BJ (cell line): ENCODE measurements around the gene RPS6KC1. TPM values are rescaled to one million over a fixed set of nuclear protein-coding genes. Genes with fewer than 3 reads are reported as not detected.

Source experiments
- CTCF ChIA-PET: fragments of 350-600 bp; formaldehyde crosslinking; extraction: SDS; loops from one replicate; lab custom pipeline; 2021; ENCODE audit warnings: antibody characterized with exemption, inconsistent platforms; lab: Yijun Ruan, JAX
- POLR2A ChIA-PET: fragments of 300-600 bp; sonication (Branson Sonifier 250); formaldehyde crosslinking; extraction: SDS; loops from one replicate; lab custom pipeline; 2021; ENCODE audit warnings: antibody characterized with exemption; lab: Charles Lee
- DNase-seq: peaks from one replicate; pipeline ENCODE4 v3.0.0-alpha.2; 2011; ENCODE audit warnings: low read depth
- H3K27me3 ChIP-seq: 2 replicates; pipeline ENCODE4 v1.6.0; 2011; ENCODE audit warnings: low read length; ENCODE audit not compliant: control insufficient read depth, insufficient read depth
- H3K36me3 ChIP-seq: 2 replicates; pipeline ENCODE4 v1.5.1; 2011; ENCODE audit warnings: low read length; ENCODE audit not compliant: control insufficient read depth, insufficient read depth
- H3K4me3 ChIP-seq: 2 replicates; pipeline ENCODE4 v1.5.1; 2011; ENCODE audit warnings: low read depth, mild to moderate bottlenecking, control low read depth, low read length
- CTCF ChIP-seq: IDR thresholded peaks from 2 replicates; pipeline ENCODE4 v1.5.1; 2011; ENCODE audit warnings: low read depth, mild to moderate bottlenecking, control low read depth, inconsistent platforms, low read length, moderate library complexity; ENCODE audit not compliant: insufficient read depth
- polyA plus RNA-seq: library from polyadenylated mRNA; depleted of rRNA; stranded (reverse); fragments of >200 nt; gene quantifications from 2 replicates; pipeline ENCODE4 v1.2.3, GENCODE V29; 2011

Gene RPS6KC1
- polyA plus RNA-seq, 1 experiment, result 6.7 TPM

- Histone ChIP-seq H3K27me3 (no peaks in the 10 kb centered on the region), H3K4me3 (no peak overlapping the region), H3K36me3 (peaks cover 7% of the 10 kb centered on the region)
- ChIA-PET POLR2A (no interaction called here), CTCF (interaction anchor here (1.1 to 1.4 kb wide), 2 partner anchors 12 to 244 kb away, joined by 3 read pairs; no protein-coding TSS in a partner anchor)
- no peak for TF ChIP-seq CTCF
- DNase-seq, result no peak
Measured at GRCh38 chr1:213082420-213083111, 31.5 kb downstream of the RPS6KC1 start.

GRCh38 chr1:213083112-213083445, 32.0 kb downstream of the RPS6KC1 start:
- no peak for TF ChIP-seq CTCF
- Histone ChIP-seq H3K4me3 (no peak overlapping the region), H3K36me3 (peaks cover 12% of the 10 kb centered on the region), H3K27me3 (no peaks in the 10 kb centered on the region)
- ChIA-PET POLR2A (no interaction called here), CTCF (interaction anchor here (1.4 kb wide), 1 partner anchor 12 kb away, joined by 3 read pairs; no protein-coding TSS in a partner anchor)
- DNase-seq, result no peak

- POLR2A ChIA-PET, result no interaction called here
- no peak for TF ChIP-seq CTCF
- H3K27me3 ChIP-seq, result no peaks in the 10 kb centered on the region
- H3K4me3 ChIP-seq, result no peak overlapping the region
- no peak for DNase-seq
- CTCF ChIA-PET, result interaction anchor here (0.9 kb wide), 1 partner anchor 22 kb away, joined by 3 read pairs; no protein-coding TSS in a partner anchor
- H3K36me3 ChIP-seq, result peaks cover 12% of the 10 kb centered on the region
Measured at GRCh38 chr1:213087911-213088310, 36.9 kb downstream of the RPS6KC1 start.

GRCh38 chr1:213089924-213090677, 39.1 kb downstream of the RPS6KC1 start:
- Histone ChIP-seq H3K4me3 (no peak overlapping the region), H3K27me3 (no peaks in the 10 kb centered on the region), H3K36me3 (peaks cover 10% of the 10 kb centered on the region)
- no peak for TF ChIP-seq CTCF
- ChIA-PET CTCF (no interaction called here), POLR2A (no interaction called here)
- no peak for DNase-seq

- ChIA-PET CTCF (interaction anchor here (2.1 kb wide), 1 partner anchor 28 kb away, joined by 5 read pairs; no protein-coding TSS in a partner anchor), POLR2A (no interaction called here)
- TF ChIP-seq CTCF, result no peak
- DNase-seq, result no peak
- Histone ChIP-seq H3K27me3 (no peaks in the 10 kb centered on the region), H3K36me3 (no peaks in the 10 kb centered on the region), H3K4me3 (no peak overlapping the region)
Measured at GRCh38 chr1:213094446-213094845, 43.4 kb downstream of the RPS6KC1 start.
